Sigmoid colon (tissue), 4 donors: ENCODE results near the gene PELO.

Experiments
- EP300 ChIP-seq, 4 donors: sonication (generic); formaldehyde crosslinking; IDR thresholded peaks; one replicate each; pipeline ENCODE4 v1.6.1; 2017; ENCODE audit warnings: antibody characterized with exemption in 4 of 4
- POLR2A ChIP-seq, 2 donors: fragments of 450-650 bp; IDR thresholded peaks; one replicate each; pipeline ENCODE4 v1.6.1; 2016; ENCODE audit warnings: antibody characterized with exemption in 2 of 2, mild to moderate bottlenecking in 2 of 2, moderate library complexity in 2 of 2
- POLR2AphosphoS5 ChIP-seq, 4 donors: sonication (generic); formaldehyde crosslinking; IDR thresholded peaks; one replicate each; pipeline ENCODE4 v1.6.1; 2017; ENCODE audit warnings: antibody characterized with exemption in 4 of 4
- TF ChIP-seq, protein P1 (sequence below), 4 experiments: fragments of 450-650 bp in 3 of 4; fragments of 200-600 bp in 1 of 4; IDR thresholded peaks; one replicate each; pipeline ENCODE4 v1.5.1; 2016 to 2019; ENCODE audit warnings: antibody characterized with exemption in 4 of 4, mild to moderate bottlenecking in 3 of 4, moderate library complexity in 2 of 4

DNA sequence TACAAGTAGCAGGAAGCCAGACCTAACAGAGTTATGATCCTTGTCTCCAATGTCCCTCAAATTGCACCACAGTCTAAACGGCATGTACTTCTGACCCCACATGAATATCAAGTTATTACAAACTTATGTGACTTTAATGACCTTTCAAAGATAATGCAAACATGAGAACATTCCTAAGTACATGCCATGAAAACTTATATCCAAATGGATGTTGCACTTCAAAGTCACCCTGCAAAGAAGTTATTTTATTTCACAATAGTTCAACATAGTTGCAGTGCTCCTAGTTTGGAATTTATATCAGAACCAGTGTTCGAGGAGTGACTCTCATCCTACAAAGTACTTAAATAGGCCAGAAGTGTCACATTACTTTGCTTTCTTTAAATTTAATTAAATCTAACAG, 41.2 kb upstream of the PELO start:
- TF ChIP-seq POLR2A (IDR thresholded peaks at IDR 0.05) (no peak), POLR2AphosphoS5 (IDR thresholded peaks at IDR 0.05) (no peak), EP300 (IDR thresholded peaks at IDR 0.05) (no peak)
- TF ChIP-seq, protein P1, sequence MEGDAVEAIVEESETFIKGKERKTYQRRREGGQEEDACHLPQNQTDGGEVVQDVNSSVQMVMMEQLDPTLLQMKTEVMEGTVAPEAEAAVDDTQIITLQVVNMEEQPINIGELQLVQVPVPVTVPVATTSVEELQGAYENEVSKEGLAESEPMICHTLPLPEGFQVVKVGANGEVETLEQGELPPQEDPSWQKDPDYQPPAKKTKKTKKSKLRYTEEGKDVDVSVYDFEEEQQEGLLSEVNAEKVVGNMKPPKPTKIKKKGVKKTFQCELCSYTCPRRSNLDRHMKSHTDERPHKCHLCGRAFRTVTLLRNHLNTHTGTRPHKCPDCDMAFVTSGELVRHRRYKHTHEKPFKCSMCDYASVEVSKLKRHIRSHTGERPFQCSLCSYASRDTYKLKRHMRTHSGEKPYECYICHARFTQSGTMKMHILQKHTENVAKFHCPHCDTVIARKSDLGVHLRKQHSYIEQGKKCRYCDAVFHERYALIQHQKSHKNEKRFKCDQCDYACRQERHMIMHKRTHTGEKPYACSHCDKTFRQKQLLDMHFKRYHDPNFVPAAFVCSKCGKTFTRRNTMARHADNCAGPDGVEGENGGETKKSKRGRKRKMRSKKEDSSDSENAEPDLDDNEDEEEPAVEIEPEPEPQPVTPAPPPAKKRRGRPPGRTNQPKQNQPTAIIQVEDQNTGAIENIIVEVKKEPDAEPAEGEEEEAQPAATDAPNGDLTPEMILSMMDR (IDR thresholded peaks at IDR 0.05): no peak
